ENCODE results near the gene LIME1. TPM values are rescaled to one million over a fixed set of nuclear protein-coding genes. Genes with fewer than 3 reads are reported as not detected.

Gene LIME1
- total and polyA plus RNA-seq, 2 of the 8 experiments (the other 6 are each of a cell fraction or from before 2014, with no cell fraction given), result 4.5 to 5.9 TPM

DNA sequence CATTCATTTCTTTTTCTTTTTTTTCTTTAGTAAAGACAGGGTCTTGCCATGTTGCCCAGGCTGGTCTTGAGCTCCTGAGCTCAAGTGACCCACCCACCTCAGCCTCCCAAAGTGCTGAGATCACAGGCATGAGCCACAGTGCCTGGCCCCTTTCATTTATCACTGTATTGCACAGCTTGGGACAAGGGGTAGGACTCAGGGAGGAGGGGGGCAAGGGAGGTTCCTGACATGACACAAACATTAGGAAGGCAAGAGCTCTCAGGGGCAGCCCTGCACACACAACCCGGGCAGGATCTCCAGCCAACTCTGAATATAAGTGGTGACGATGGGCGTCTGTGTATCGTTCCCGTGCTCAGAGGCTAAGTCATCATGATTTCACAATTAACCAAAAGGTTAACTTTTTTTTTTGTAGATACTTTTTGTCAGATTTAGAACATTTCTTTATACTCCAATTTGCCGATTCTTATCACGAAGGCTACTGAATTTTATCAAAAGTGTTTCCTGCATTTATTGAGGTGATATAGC, 23.0 kb downstream of the LIME1 start (continued):
- TF ChIP-seq, protein P1, sequence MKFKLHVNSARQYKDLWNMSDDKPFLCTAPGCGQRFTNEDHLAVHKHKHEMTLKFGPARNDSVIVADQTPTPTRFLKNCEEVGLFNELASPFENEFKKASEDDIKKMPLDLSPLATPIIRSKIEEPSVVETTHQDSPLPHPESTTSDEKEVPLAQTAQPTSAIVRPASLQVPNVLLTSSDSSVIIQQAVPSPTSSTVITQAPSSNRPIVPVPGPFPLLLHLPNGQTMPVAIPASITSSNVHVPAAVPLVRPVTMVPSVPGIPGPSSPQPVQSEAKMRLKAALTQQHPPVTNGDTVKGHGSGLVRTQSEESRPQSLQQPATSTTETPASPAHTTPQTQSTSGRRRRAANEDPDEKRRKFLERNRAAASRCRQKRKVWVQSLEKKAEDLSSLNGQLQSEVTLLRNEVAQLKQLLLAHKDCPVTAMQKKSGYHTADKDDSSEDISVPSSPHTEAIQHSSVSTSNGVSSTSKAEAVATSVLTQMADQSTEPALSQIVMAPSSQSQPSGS (IDR thresholded peaks at IDR 0.05; ENCODE audit: low read length), result no peak
- TF ChIP-seq POU5F1 (IDR thresholded peaks at IDR 0.05; ENCODE audit: low read depth, low read length) (no peak), TEAD4 (IDR thresholded peaks at IDR 0.05; ENCODE audit: low read depth, low read length) (no peak), POLR2A (IDR thresholded peaks at IDR 0.05; ENCODE audit: control extremely low read depth in 1 of 2, low read depth in 2 of 2, low read length in 2 of 2) (no peak), SUZ12 (IDR thresholded peaks at IDR 0.05; ENCODE audit: low read length) (no peak), TAF7 (optimal IDR thresholded peaks at IDR 0.05; ENCODE audit: borderline replicate concordance, low read depth, low read length) (no peak)
- TF ChIP-seq, protein P2, sequence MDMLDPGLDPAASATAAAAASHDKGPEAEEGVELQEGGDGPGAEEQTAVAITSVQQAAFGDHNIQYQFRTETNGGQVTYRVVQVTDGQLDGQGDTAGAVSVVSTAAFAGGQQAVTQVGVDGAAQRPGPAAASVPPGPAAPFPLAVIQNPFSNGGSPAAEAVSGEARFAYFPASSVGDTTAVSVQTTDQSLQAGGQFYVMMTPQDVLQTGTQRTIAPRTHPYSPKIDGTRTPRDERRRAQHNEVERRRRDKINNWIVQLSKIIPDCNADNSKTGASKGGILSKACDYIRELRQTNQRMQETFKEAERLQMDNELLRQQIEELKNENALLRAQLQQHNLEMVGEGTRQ (IDR thresholded peaks at IDR 0.05; ENCODE audit: low read length), result no peak
